ENCODE data around the gene ATP8A2. TPM values are rescaled to one million over a fixed set of nuclear protein-coding genes. Genes with fewer than 3 reads are reported as not detected.

Gene ATP8A2
- total RNA-seq, 2 donors from 2014 or later: 0.41 to 1.6 TPM

GRCh38 chr13:25992076-25992475 lies 620.3 kb downstream of the ATP8A2 start:
- ATAC-seq (ENCODE audit: insufficient number of reproducible peaks, low FRiP score, low read depth) (no peak), DNase-seq (ENCODE audit: low spot score) (no peak)
- no peaks in the 10 kb centered on the region for H3K4me1 ChIP-seq (ENCODE audit: control insufficient read depth in 1 of 2, low read depth in 2 of 2)
- H3K9me3 ChIP-seq: no peaks in the 10 kb centered on the region
- no peaks in the 10 kb centered on the region for H3K36me3 ChIP-seq
- TF ChIP-seq CTCF (IDR thresholded peaks at IDR 0.05): no peak
- H3K27me3 ChIP-seq (replicated peaks; ENCODE audit: insufficient read depth): no peaks in the 10 kb centered on the region
- no peak overlapping the region for H3K4me3 ChIP-seq
- no peak overlapping the region for H3K27ac ChIP-seq

- no peaks in the 10 kb centered on the region for H3K36me3 ChIP-seq
- H3K4me3 ChIP-seq: no peak overlapping the region
- no peak overlapping the region for H3K27ac ChIP-seq
- H3K4me1 ChIP-seq (ENCODE audit: control insufficient read depth in 1 of 2, low read depth in 2 of 2): no peaks in the 10 kb centered on the region
- ATAC-seq (ENCODE audit: insufficient number of reproducible peaks, low FRiP score, low read depth) (no peak), DNase-seq (ENCODE audit: low spot score) (no peak)
- H3K27me3 ChIP-seq (replicated peaks; ENCODE audit: insufficient read depth): no peaks in the 10 kb centered on the region
- H3K9me3 ChIP-seq: peaks cover 3% of the 10 kb centered on the region
- TF ChIP-seq CTCF (IDR thresholded peaks at IDR 0.05): no peak
Measured at GRCh38 chr13:26007261-26008125, 635.7 kb downstream of the ATP8A2 start.

GRCh38 chr13:26010487-26011207 lies 638.9 kb downstream of the ATP8A2 start:
- Histone ChIP-seq H3K4me3 (no peak overlapping the region), H3K27me3 (replicated peaks; ENCODE audit: insufficient read depth) (no peaks in the 10 kb centered on the region), H3K4me1 (ENCODE audit: control insufficient read depth in 1 of 2, low read depth in 2 of 2) (no peaks in the 10 kb centered on the region), H3K27ac (no peak overlapping the region), H3K9me3 (no peaks in the 10 kb centered on the region), H3K36me3 (no peaks in the 10 kb centered on the region)
- TF ChIP-seq CTCF (IDR thresholded peaks at IDR 0.05): no peak
- no peak for DNase-seq (ENCODE audit: low spot score)
- no peak for ATAC-seq (ENCODE audit: insufficient number of reproducible peaks, low FRiP score, low read depth)

GRCh38 chr13:26011208-26011573 lies 639.4 kb downstream of the ATP8A2 start:
- H3K27me3 ChIP-seq (replicated peaks; ENCODE audit: insufficient read depth): no peaks in the 10 kb centered on the region
- TF ChIP-seq CTCF (IDR thresholded peaks at IDR 0.05): no peak

More at GRCh38 chr13:26011208-26011573, 639.4 kb downstream of the ATP8A2 start:
- H3K27ac ChIP-seq: no peak overlapping the region
- H3K36me3 ChIP-seq: no peaks in the 10 kb centered on the region
- H3K9me3 ChIP-seq: no peaks in the 10 kb centered on the region
- H3K4me1 ChIP-seq (ENCODE audit: control insufficient read depth in 1 of 2, low read depth in 2 of 2): no peaks in the 10 kb centered on the region
- DNase-seq (ENCODE audit: low spot score) (no peak), ATAC-seq (ENCODE audit: insufficient number of reproducible peaks, low FRiP score, low read depth) (no peak)
- H3K4me3 ChIP-seq: no peak overlapping the region
